Endothelial cell of umbilical vein (primary cell): Measurements from ENCODE around the gene PHLPP1. TPM values are rescaled to one million over a fixed set of nuclear protein-coding genes. Genes with fewer than 3 reads are reported as not detected.

Experiments
- BruUV-seq: library from RNA; stranded (reverse); fragments of 400-500 nt; replicated peaks from 2 replicates; lab custom pipeline; 2021; lab: Mats Ljungman, UMichigan
- CTCF ChIA-PET: fragments of 300-600, 350-600 bp; sonication (Branson Sonifier 250); formaldehyde crosslinking; loops from one replicate; lab custom pipeline; 2021; ENCODE audit warnings: antibody characterized with exemption, inconsistent platforms; lab: Charles Lee
- POLR2A ChIA-PET: fragments of 300-600, 350-600 bp; sonication (Branson Sonifier 250); formaldehyde crosslinking; loops from one replicate; lab custom pipeline; 2021; ENCODE audit warnings: antibody characterized with exemption, inconsistent platforms; lab: Charles Lee
- DNase-seq: peaks from one replicate; pipeline ENCODE4 v3.0.0-alpha.2; 2011; ENCODE audit warnings: low read depth, low spot score
- FAIRE-seq: peaks from 2 replicates; lab custom pipeline; 2011; peaks lifted over from hg19 to GRCh38; lab: Jason Lieb, UNC
- H2AFZ ChIP-seq: 2 replicates; pipeline ENCODE4 v1.6.0; 2012; ENCODE audit warnings: low read depth, low read length, control low read depth, inconsistent platforms
- H3K27ac ChIP-seq: 2 replicates; pipeline ENCODE4 v1.5.1; 2011; ENCODE audit warnings: low read depth, mild to moderate bottlenecking, control low read depth, low read length, moderate library complexity; ENCODE audit not compliant: insufficient read depth
- H3K27me3 ChIP-seq, 2 experiments: 2 replicates each; pipeline versions ENCODE4 v1.6.0 to v1.6.1; 2011; ENCODE audit warnings: low read length in 2 of 2, mixed read lengths in 1 of 2; ENCODE audit not compliant: control insufficient read depth in 2 of 2, insufficient read depth in 2 of 2
- H3K36me3 ChIP-seq, 2 experiments: 2 replicates in 1 of 2; 3 replicates in 1 of 2; pipeline ENCODE4 v1.5.1; 2011; ENCODE audit warnings: low read length in 2 of 2, mild to moderate bottlenecking in 1 of 2, moderate library complexity in 1 of 2; ENCODE audit not compliant: control insufficient read depth in 2 of 2, insufficient read depth in 2 of 2; ENCODE audit errors: extremely low read depth in 1 of 2
- H3K4me1 ChIP-seq: 3 replicates; pipeline ENCODE4 v1.5.1; 2011; ENCODE audit warnings: mild to moderate bottlenecking, low read length; ENCODE audit not compliant: control insufficient read depth, insufficient read depth; ENCODE audit errors: extremely low read depth
- H3K4me2 ChIP-seq: 2 replicates; pipeline ENCODE4 v1.6.1; 2011; ENCODE audit warnings: low read length, control low read depth, mixed read lengths; ENCODE audit not compliant: insufficient read depth
- H3K4me3 ChIP-seq, 3 experiments: fragments of 200-600 bp in 1 of 3; sonication (generic), shearing (Covaris generic) in 1 of 3; replicated peaks in 1 of 3; 2 replicates each; pipeline ENCODE4 v1.5.1; 2011 to 2016; ENCODE audit warnings: control low read depth in 3 of 3, low read length in 3 of 3, mild to moderate bottlenecking in 2 of 3, inconsistent platforms in 1 of 3, low read depth in 1 of 3, moderate library complexity in 1 of 3; ENCODE audit not compliant: insufficient read depth in 1 of 3
- H3K79me2 ChIP-seq: 2 replicates; pipeline ENCODE4 v1.6.0; 2012; ENCODE audit warnings: low read length, inconsistent platforms; ENCODE audit not compliant: control insufficient read depth, insufficient read depth
- H3K9ac ChIP-seq: replicated peaks from 2 replicates; pipeline ENCODE3; 2011; ENCODE audit warnings: low read length, control low read depth; ENCODE audit not compliant: insufficient read depth; ENCODE audit errors: extremely low read depth
- H3K9me1 ChIP-seq: replicated peaks from 3 replicates; pipeline ENCODE4 v1.6.0; 2011; ENCODE audit warnings: mild to moderate bottlenecking, low read length; ENCODE audit not compliant: control insufficient read depth, insufficient read depth; ENCODE audit errors: extremely low read depth
- H3K9me3 ChIP-seq: replicated peaks from 2 replicates; pipeline ENCODE4 v1.5.1; 2012; ENCODE audit warnings: low read length, inconsistent platforms; ENCODE audit not compliant: control insufficient read depth, insufficient read depth
- H4K20me1 ChIP-seq: replicated peaks from 2 replicates; pipeline ENCODE3; 2011; ENCODE audit warnings: mild to moderate bottlenecking, low read length; ENCODE audit not compliant: control insufficient read depth, insufficient read depth; ENCODE audit errors: extremely low read depth
- EZH2 ChIP-seq: IDR thresholded peaks from 2 replicates; pipeline ENCODE4 v1.6.1; 2012; ENCODE audit warnings: borderline replicate concordance, low read depth, mild to moderate bottlenecking, moderate library complexity, low read length, inconsistent platforms; ENCODE audit not compliant: severe bottlenecking
- FOS ChIP-seq: IDR thresholded peaks from 2 replicates; pipeline ENCODE4 v1.6.1; 2011; ENCODE audit warnings: mild to moderate bottlenecking, low read length, moderate library complexity, borderline replicate concordance; ENCODE audit not compliant: insufficient read depth
- GATA2 ChIP-seq: IDR thresholded peaks from 2 replicates; pipeline ENCODE4 v1.7.0; 2011; ENCODE audit warnings: low read depth, mild to moderate bottlenecking, moderate library complexity, mixed read lengths, low read length; ENCODE audit not compliant: insufficient read length, insufficient read depth
- JUN ChIP-seq: IDR thresholded peaks from 2 replicates; pipeline ENCODE4 v1.6.1; 2011; ENCODE audit warnings: borderline replicate concordance, low read depth; ENCODE audit not compliant: insufficient read length, insufficient read depth
- MYC ChIP-seq: IDR thresholded peaks from one replicate; pipeline ENCODE4 v1.6.1; 2011; ENCODE audit warnings: mild to moderate bottlenecking, low read depth, low read length
- POLR2A ChIP-seq: IDR thresholded peaks from 2 replicates; pipeline ENCODE4 v1.6.1; 2012; ENCODE audit warnings: low read depth, mild to moderate bottlenecking, control low read depth, low read length
- POLR2AphosphoS5 ChIP-seq: IDR thresholded peaks from 2 replicates; pipeline ENCODE4 v1.6.1; 2012; ENCODE audit warnings: low read depth, mild to moderate bottlenecking, control low read depth, low read length, moderate library complexity; ENCODE audit not compliant: insufficient read depth
- dilution Hi-C: fragments of 300-500 bp; cut with MboI; formaldehyde crosslinking; loops from one replicate; pipeline ENCODE4 v1.15.0; 2019; ENCODE audit warnings: low sequenced_read_pairs; ENCODE audit not compliant: extremely low pct_ligation_motif_present
- intact Hi-C: fragments of 100-400 bp; cut with micrococcal nuclease; formaldehyde crosslinking; loops from one replicate; pipeline ENCODE4 v1.10.0; 2022
- polyA plus RNA-seq, 4 experiments: library from polyadenylated mRNA; depleted of rRNA in 3 of 4; stranded (reverse) in 3 of 4; unstranded in 1 of 4; fragments of >200 nt; gene quantifications; 2 replicates each; pipeline versions ENCODE4 v1.2.1 to v1.2.3, GENCODE V29; 2011 to 2012; ENCODE audit warnings: missing spikeins in 1 of 4
- total RNA-seq: library from RNA; stranded (reverse); gene quantifications from 2 replicates; pipeline ENCODE4 v1.2.3, GENCODE V29; 2021
- TF ChIP-seq, protein P1 (sequence below), 2 donors: IDR thresholded peaks; 1 replicate in 1 of 2; 2 replicates in 1 of 2; pipeline ENCODE4 v1.5.1; 2011; ENCODE audit warnings: low read length in 2 of 2, mild to moderate bottlenecking in 2 of 2, moderate library complexity in 2 of 2, control low read depth in 1 of 2, inconsistent platforms in 1 of 2, low read depth in 1 of 2; ENCODE audit not compliant: insufficient read depth in 1 of 2; ENCODE audit errors: extremely low read depth in 1 of 2
- TF ChIP-seq, protein P2 (sequence below): IDR thresholded peaks from 2 replicates; pipeline ENCODE4 v1.6.1; 2011; ENCODE audit not compliant: insufficient read depth, insufficient read length

Gene PHLPP1
- total and polyA plus RNA-seq, 2 donors (not counting 3 experiments of a cell fraction or from before 2014, with no cell fraction given) = 4.0 to 10.8 TPM

DNA sequence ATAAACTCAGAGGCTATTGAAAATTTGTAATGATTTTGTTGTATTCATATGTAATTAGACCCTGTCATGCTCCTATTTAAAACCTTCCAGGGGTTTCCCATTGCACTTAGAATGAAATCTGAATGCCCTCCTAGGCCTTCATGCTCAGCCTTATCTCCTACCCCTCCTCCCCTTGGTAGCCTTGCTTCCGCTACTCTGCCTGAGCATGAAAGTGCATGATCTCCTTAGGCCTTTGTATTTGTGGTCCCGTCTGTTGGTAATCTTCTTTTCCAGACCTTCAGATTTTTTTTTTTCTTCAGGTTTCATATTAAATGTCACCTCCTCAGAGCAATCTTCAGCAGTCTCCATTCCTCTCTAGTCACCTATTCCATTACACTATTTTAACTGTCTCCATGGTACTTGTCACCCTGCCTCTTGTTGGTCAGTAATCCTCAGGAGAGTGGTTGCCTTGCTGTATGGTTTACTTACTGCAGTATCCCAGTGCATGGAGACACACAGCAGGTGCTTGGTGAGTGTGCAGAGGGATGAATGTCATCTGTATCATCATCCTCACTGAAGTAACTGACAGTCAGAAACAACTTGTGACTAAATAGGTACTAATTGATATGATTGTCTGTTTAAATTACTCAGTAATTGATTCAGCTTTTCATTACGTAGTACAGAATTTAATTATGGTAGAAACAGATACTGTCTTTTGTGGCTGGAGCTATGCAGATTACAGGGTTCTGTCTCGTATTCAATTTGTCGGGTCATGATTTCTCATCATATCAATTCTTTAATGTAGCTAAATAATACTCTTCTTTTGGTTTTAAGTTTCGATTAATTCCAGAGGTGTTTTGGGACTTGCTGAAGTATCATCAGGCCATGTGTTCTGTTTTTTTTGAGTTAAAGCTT is 63.9 kb downstream of the PHLPP1 start:
- BruUV-seq = no TSS peak
- Histone ChIP-seq H3K9ac (no peak overlapping the region), H3K27ac (no peak overlapping the region), H3K4me2 (no peak overlapping the region), H3K36me3 (no peaks in the 10 kb centered on the region), H4K20me1 (no peaks in the 10 kb centered on the region), H3K79me2 (no peaks in the 10 kb centered on the region), H3K27me3 (no peaks in the 10 kb centered on the region), H3K9me1 (no peaks in the 10 kb centered on the region), H3K9me3 (no peaks in the 10 kb centered on the region), H2AFZ (no peak overlapping the region), H3K4me1 (no peaks in the 10 kb centered on the region), H3K4me3 (no peak overlapping the region)
- TF ChIP-seq GATA2 (no peak), MYC (no peak), FOS (no peak), POLR2AphosphoS5 (no peak), JUN (no peak), POLR2A (no peak), EZH2 (no peak)
- TF ChIP-seq, protein P1, sequence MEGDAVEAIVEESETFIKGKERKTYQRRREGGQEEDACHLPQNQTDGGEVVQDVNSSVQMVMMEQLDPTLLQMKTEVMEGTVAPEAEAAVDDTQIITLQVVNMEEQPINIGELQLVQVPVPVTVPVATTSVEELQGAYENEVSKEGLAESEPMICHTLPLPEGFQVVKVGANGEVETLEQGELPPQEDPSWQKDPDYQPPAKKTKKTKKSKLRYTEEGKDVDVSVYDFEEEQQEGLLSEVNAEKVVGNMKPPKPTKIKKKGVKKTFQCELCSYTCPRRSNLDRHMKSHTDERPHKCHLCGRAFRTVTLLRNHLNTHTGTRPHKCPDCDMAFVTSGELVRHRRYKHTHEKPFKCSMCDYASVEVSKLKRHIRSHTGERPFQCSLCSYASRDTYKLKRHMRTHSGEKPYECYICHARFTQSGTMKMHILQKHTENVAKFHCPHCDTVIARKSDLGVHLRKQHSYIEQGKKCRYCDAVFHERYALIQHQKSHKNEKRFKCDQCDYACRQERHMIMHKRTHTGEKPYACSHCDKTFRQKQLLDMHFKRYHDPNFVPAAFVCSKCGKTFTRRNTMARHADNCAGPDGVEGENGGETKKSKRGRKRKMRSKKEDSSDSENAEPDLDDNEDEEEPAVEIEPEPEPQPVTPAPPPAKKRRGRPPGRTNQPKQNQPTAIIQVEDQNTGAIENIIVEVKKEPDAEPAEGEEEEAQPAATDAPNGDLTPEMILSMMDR (IDR thresholded peaks at IDR 0.05; ENCODE audit: extremely low read depth in 1 of 2, insufficient read depth in 1 of 2, low read depth in 1 of 2, low read length in 2 of 2) = no peak
- TF ChIP-seq, protein P2, sequence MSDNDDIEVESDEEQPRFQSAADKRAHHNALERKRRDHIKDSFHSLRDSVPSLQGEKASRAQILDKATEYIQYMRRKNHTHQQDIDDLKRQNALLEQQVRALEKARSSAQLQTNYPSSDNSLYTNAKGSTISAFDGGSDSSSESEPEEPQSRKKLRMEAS = no peak
- dilution Hi-C loops = no loop called here
- CTCF ChIA-PET = interaction anchor here (1.3 kb wide), 1 partner anchor 21 kb away, joined by 3 read pairs; no protein-coding TSS in a partner anchor
- no peak for FAIRE-seq
- no peak for DNase-seq
- POLR2A ChIA-PET = no interaction called here
- intact Hi-C loops = no loop called here
